A673 (cell line): Measurements from ENCODE around the gene SVOP.

ENCODE experiments used
- EZH2 ChIP-seq: fragments of 200-600 bp; sonication (generic); IDR thresholded peaks from 2 replicates; pipeline ENCODE4 v1.6.1; 2017; ENCODE audit warnings: borderline replicate concordance, low read depth, mild to moderate bottlenecking, mixed read lengths, antibody characterized with exemption, low read length; ENCODE audit not compliant: poor library complexity, severe bottlenecking
- TF ChIP-seq, protein P1 (sequence below): fragments of 300-800, 200-600 bp; sonication (generic); conservative IDR thresholded peaks from 2 replicates; pipeline ENCODE4 v1.5.1; 2017; ENCODE audit warnings: low read depth, mild to moderate bottlenecking, antibody characterized with exemption, low read length, moderate library complexity, mixed read lengths

DNA sequence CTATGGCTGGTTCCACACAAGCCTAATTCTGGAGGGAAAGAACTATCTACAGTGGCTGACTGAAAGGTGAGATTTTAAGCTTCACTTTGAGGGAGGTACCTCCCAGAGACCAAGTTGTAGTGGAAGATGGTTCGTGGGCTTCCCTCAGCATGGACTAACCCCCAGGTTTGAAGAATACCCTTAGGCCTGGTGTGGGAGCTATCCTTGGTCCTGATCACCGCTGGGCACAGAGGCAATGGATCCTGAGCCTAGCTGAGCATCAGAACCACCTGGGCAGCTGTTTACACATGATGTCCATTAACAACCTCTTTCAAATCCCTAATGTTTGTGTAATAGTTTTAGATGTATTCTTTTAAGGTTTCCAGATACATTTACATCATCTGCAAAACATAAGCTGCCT, 130.7 kb downstream of the SVOP start:
- TF ChIP-seq, protein P1, sequence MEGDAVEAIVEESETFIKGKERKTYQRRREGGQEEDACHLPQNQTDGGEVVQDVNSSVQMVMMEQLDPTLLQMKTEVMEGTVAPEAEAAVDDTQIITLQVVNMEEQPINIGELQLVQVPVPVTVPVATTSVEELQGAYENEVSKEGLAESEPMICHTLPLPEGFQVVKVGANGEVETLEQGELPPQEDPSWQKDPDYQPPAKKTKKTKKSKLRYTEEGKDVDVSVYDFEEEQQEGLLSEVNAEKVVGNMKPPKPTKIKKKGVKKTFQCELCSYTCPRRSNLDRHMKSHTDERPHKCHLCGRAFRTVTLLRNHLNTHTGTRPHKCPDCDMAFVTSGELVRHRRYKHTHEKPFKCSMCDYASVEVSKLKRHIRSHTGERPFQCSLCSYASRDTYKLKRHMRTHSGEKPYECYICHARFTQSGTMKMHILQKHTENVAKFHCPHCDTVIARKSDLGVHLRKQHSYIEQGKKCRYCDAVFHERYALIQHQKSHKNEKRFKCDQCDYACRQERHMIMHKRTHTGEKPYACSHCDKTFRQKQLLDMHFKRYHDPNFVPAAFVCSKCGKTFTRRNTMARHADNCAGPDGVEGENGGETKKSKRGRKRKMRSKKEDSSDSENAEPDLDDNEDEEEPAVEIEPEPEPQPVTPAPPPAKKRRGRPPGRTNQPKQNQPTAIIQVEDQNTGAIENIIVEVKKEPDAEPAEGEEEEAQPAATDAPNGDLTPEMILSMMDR = no peak
- TF ChIP-seq EZH2 = no peak
